HEK293 (cell line): ENCODE measurements around the gene ACTN4.

Experiments used
- CTCF ChIP-seq: fragments of 450-650 bp; formaldehyde crosslinking; IDR thresholded peaks from 2 replicates; pipeline ENCODE4 v1.5.1; 2016; ENCODE audit warnings: missing biosample characterization, missing genetic modification characterization
- PRDM2 ChIP-seq: fragments of 450-650 bp; formaldehyde crosslinking; IDR thresholded peaks from 2 replicates; pipeline ENCODE4 v1.5.1; 2016; ENCODE audit warnings: missing biosample characterization, missing genetic modification characterization, borderline replicate concordance
- REST ChIP-seq: fragments of 450-650 bp; formaldehyde crosslinking; IDR thresholded peaks from 2 replicates; pipeline ENCODE4 v1.5.1; 2016; ENCODE audit warnings: missing biosample characterization, missing genetic modification characterization
- ZNF366 ChIP-seq: fragments of 450-650 bp; formaldehyde crosslinking; conservative IDR thresholded peaks from 2 replicates; pipeline ENCODE4 v1.5.1; 2016; ENCODE audit warnings: missing biosample characterization, missing genetic modification characterization
- ZNF449 ChIP-seq: fragments of 450-650 bp; formaldehyde crosslinking; IDR thresholded peaks from 2 replicates; pipeline ENCODE4 v1.5.1; 2017; ENCODE audit warnings: missing biosample characterization, mild to moderate bottlenecking, missing genetic modification characterization, moderate library complexity
- ZNF654 ChIP-seq: fragments of 450-650 bp; formaldehyde crosslinking; IDR thresholded peaks from 2 replicates; pipeline ENCODE4 v1.5.1; 2016; ENCODE audit warnings: low read depth, missing biosample characterization, missing genetic modification characterization

GRCh38 chr19:38718747-38719543 is 71.5 kb downstream of the ACTN4 start:
- TF ChIP-seq ZNF654 (tag by site-specific recombination) (no peak), ZNF366 (tag by site-specific recombination) (no peak), CTCF (tag by site-specific recombination) (peak; percentile 67; the same call in 1 of the 2 replicates), PRDM2 (no peak), REST (tag by site-specific recombination) (no peak), ZNF449 (no peak)
